ENCODE results near the gene TAB3. TPM values are rescaled to one million over a fixed set of nuclear protein-coding genes. Genes with fewer than 3 reads are reported as not detected.
A peak's percentile ranks its signal among the peaks of the same experiment; 100 is the strongest.

TAB3 gene
- polyA plus RNA-seq, 2 donors, result 10.9 to 13.2 TPM

GRCh38 chrX:30888526-30889146 lies 418 bp downstream of the TAB3 start:
- peak overlapping the region; percentile 65 to 79 for H3K4me3 ChIP-seq (ENCODE audit: low read depth in 1 of 2, low read length in 2 of 2)
- no peaks in the 10 kb centered on the region for H3K9me3 ChIP-seq (ENCODE audit: control insufficient read depth in 2 of 2, insufficient read depth in 1 of 2, low read depth in 1 of 2, low read length in 1 of 2)
- WGBS, 2 donors, result 0 to 20% methylated on average over 43 to 45 of the region's 45 CpGs
- H3K4me1 ChIP-seq (ENCODE audit: control insufficient read depth in 2 of 2, insufficient read depth in 2 of 2, low read length in 1 of 2), result peaks cover 0 to 7% of the 10 kb centered on the region in 2 donors
- no peaks in the 10 kb centered on the region for H3K36me3 ChIP-seq (ENCODE audit: control insufficient read depth in 2 of 2, insufficient read depth in 2 of 2, low read length in 1 of 2)
- no peaks in the 10 kb centered on the region for H3K27me3 ChIP-seq (ENCODE audit: control insufficient read depth in 1 of 2, insufficient read depth in 2 of 2, low read length in 2 of 2)
- peak overlapping the region; percentile 59 to 86 for H3K27ac ChIP-seq (ENCODE audit: low read depth in 2 of 2, low read length in 1 of 2)

DNA sequence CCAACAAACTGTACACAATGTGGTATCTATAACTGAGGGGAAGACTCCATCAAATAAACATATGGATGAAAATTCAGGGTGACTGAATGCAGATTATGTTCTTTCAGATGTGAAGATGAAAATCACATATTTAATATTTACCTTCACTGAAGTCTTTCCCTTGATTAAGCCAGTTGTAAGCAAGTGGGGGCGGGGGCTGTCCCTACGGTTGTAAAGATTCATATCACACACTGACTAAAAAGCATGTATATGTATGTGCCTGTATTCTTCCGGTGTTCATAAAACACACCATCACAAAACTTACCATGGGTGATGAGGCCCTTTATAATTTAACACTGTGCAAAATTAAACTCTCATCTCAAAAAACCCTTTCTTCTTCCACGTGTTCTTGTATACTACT lies 1.3 kb downstream of the TAB3 start:
- Histone ChIP-seq H3K27ac (ENCODE audit: low read depth in 2 of 2, low read length in 1 of 2) (no peak overlapping the region), H3K27me3 (ENCODE audit: control insufficient read depth in 1 of 2, insufficient read depth in 2 of 2, low read length in 2 of 2) (no peaks in the 10 kb centered on the region), H3K4me3 (ENCODE audit: low read depth in 1 of 2, low read length in 2 of 2) (peak overlapping the region in 1 of 2 donors; percentile 65), H3K36me3 (ENCODE audit: control insufficient read depth in 2 of 2, insufficient read depth in 2 of 2, low read length in 1 of 2) (no peaks in the 10 kb centered on the region), H3K4me1 (ENCODE audit: control insufficient read depth in 2 of 2, insufficient read depth in 2 of 2, low read length in 1 of 2) (peaks cover 0 to 4% of the 10 kb centered on the region in 2 donors), H3K9me3 (ENCODE audit: control insufficient read depth in 2 of 2, insufficient read depth in 1 of 2, low read depth in 1 of 2, low read length in 1 of 2) (no peaks in the 10 kb centered on the region)
- 40 to 57% methylated on average over 4 of the region's 4 CpGs for WGBS, 2 donors

DNA sequence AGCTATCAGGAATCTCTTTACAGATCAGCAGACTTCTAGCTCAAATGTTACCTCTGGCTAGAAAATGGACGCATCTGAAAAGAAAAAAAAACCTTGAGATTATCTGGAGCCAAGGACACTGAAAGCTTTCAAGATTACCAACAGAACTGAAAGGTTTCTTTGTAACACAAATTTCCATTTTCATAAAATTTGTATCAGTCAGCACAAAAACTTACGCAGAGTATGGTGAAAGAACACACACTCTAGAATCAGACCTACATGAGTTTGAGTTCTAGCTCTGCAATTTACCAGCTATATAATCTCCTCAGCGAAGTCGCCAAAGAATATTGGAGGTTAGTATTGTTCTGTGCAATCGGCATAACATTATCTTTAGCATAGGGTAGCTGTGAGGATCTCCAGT lies 1.8 kb downstream of the TAB3 start:
- H3K9me3 ChIP-seq (ENCODE audit: control insufficient read depth in 2 of 2, insufficient read depth in 1 of 2, low read depth in 1 of 2, low read length in 1 of 2), result no peaks in the 10 kb centered on the region
- no peaks in the 10 kb centered on the region for H3K27me3 ChIP-seq (ENCODE audit: control insufficient read depth in 1 of 2, insufficient read depth in 2 of 2, low read length in 2 of 2)
- no peaks in the 10 kb centered on the region for H3K36me3 ChIP-seq (ENCODE audit: control insufficient read depth in 2 of 2, insufficient read depth in 2 of 2, low read length in 1 of 2)
- peaks cover 0 to 4% of the 10 kb centered on the region in 2 donors for H3K4me1 ChIP-seq (ENCODE audit: control insufficient read depth in 2 of 2, insufficient read depth in 2 of 2, low read length in 1 of 2)
- H3K27ac ChIP-seq (ENCODE audit: low read depth in 2 of 2, low read length in 1 of 2), result no peak overlapping the region
- 83 to 84% methylated on average over 5 of the region's 5 CpGs for WGBS, 2 donors
- peak overlapping the region in 1 of 2 donors; percentile 65 for H3K4me3 ChIP-seq (ENCODE audit: low read depth in 1 of 2, low read length in 2 of 2)

GRCh38 chrX:30885136-30885535 lies 3.9 kb downstream of the TAB3 start:
- no peaks in the 10 kb centered on the region for H3K27me3 ChIP-seq (ENCODE audit: control insufficient read depth in 1 of 2, insufficient read depth in 2 of 2, low read length in 2 of 2)
- H3K4me1 ChIP-seq (ENCODE audit: control insufficient read depth in 2 of 2, insufficient read depth in 2 of 2, low read length in 1 of 2), result no peaks in the 10 kb centered on the region
- no peaks in the 10 kb centered on the region for H3K36me3 ChIP-seq (ENCODE audit: control insufficient read depth in 2 of 2, insufficient read depth in 2 of 2, low read length in 1 of 2)
- no peak overlapping the region for H3K4me3 ChIP-seq (ENCODE audit: low read depth in 1 of 2, low read length in 2 of 2)
- 64 to 93% methylated on average over 2 of the region's 2 CpGs for WGBS, 2 donors
- H3K27ac ChIP-seq (ENCODE audit: low read depth in 2 of 2, low read length in 1 of 2), result no peak overlapping the region
- no peaks in the 10 kb centered on the region for H3K9me3 ChIP-seq (ENCODE audit: control insufficient read depth in 2 of 2, insufficient read depth in 1 of 2, low read depth in 1 of 2, low read length in 1 of 2)

- Histone ChIP-seq H3K4me1 (ENCODE audit: control insufficient read depth in 2 of 2, insufficient read depth in 2 of 2, low read length in 1 of 2) (no peaks in the 10 kb centered on the region), H3K36me3 (ENCODE audit: control insufficient read depth in 2 of 2, insufficient read depth in 2 of 2, low read length in 1 of 2) (no peaks in the 10 kb centered on the region), H3K27me3 (ENCODE audit: control insufficient read depth in 1 of 2, insufficient read depth in 2 of 2, low read length in 2 of 2) (no peaks in the 10 kb centered on the region), H3K9me3 (ENCODE audit: control insufficient read depth in 2 of 2, insufficient read depth in 1 of 2, low read depth in 1 of 2, low read length in 1 of 2) (no peaks in the 10 kb centered on the region), H3K27ac (ENCODE audit: low read depth in 2 of 2, low read length in 1 of 2) (no peak overlapping the region), H3K4me3 (ENCODE audit: low read depth in 1 of 2, low read length in 2 of 2) (no peak overlapping the region)
- 62 to 68% methylated on average over 2 of the region's 2 CpGs for WGBS, 2 donors
These were observed 5.9 kb downstream of the TAB3 start for GRCh38 chrX:30883138-30883537.

DNA sequence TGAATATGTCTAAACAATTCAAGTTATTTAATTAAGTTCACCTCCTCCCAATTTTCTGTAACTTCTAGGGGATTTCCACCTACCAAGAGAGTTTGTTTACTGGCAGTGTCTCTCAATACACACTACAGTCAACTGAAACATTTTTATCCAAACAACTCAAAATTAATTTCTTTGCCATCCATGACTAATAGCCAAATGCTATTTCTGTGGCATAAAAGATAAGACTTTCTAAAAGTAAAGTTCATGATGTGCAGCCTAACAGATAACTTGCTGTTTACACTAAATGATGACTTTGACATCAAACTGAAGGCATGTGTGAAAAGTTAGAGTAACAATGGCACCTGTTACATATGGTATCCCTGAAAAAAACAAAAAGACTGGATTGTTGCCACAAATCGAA lies 7.3 kb downstream of the TAB3 start:
- Histone ChIP-seq H3K36me3 (ENCODE audit: control insufficient read depth in 2 of 2, insufficient read depth in 2 of 2, low read length in 1 of 2) (no peaks in the 10 kb centered on the region), H3K27me3 (ENCODE audit: control insufficient read depth in 1 of 2, insufficient read depth in 2 of 2, low read length in 2 of 2) (no peaks in the 10 kb centered on the region), H3K9me3 (ENCODE audit: control insufficient read depth in 2 of 2, insufficient read depth in 1 of 2, low read depth in 1 of 2, low read length in 1 of 2) (no peaks in the 10 kb centered on the region), H3K4me1 (ENCODE audit: control insufficient read depth in 2 of 2, insufficient read depth in 2 of 2, low read length in 1 of 2) (no peaks in the 10 kb centered on the region), H3K27ac (ENCODE audit: low read depth in 2 of 2, low read length in 1 of 2) (no peak overlapping the region), H3K4me3 (ENCODE audit: low read depth in 1 of 2, low read length in 2 of 2) (no peak overlapping the region)
- WGBS, 2 donors, result 77 to 86% methylated on average over 1 of the region's 1 CpG

- Histone ChIP-seq H3K27me3 (ENCODE audit: control insufficient read depth in 1 of 2, insufficient read depth in 2 of 2, low read length in 2 of 2) (no peaks in the 10 kb centered on the region), H3K27ac (ENCODE audit: low read depth in 2 of 2, low read length in 1 of 2) (no peak overlapping the region), H3K36me3 (ENCODE audit: control insufficient read depth in 2 of 2, insufficient read depth in 2 of 2, low read length in 1 of 2) (no peaks in the 10 kb centered on the region), H3K4me1 (ENCODE audit: control insufficient read depth in 2 of 2, insufficient read depth in 2 of 2, low read length in 1 of 2) (no peaks in the 10 kb centered on the region), H3K9me3 (ENCODE audit: control insufficient read depth in 2 of 2, insufficient read depth in 1 of 2, low read depth in 1 of 2, low read length in 1 of 2) (no peaks in the 10 kb centered on the region), H3K4me3 (ENCODE audit: low read depth in 1 of 2, low read length in 2 of 2) (no peak overlapping the region)
- 46 to 62% methylated on average over 1 of the region's 1 CpG for WGBS, 2 donors
These were observed 7.7 kb downstream of the TAB3 start for GRCh38 chrX:30881390-30881789.

DNA sequence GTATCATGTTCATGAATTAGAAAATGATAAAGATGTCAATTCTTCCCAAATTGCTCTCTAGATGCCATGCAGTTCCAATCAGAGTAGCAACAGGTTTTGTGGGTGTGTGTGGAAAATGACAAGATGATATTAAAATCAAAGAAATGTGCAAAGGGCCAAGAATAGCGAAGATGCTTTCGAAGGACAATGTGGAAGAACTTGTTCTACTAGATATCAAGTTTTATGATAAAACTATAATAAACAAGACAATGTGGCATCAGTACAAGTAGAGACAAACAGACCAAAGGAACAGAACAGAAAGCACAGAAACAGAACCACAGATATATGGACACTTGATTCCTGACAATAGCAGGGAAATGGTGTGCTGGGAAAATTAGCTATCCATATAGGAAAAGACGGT lies 9.0 kb downstream of the TAB3 start:
- 71 to 78% methylated on average over 3 of the region's 3 CpGs for WGBS, 2 donors

GRCh38 chrX:30876367-30876766 lies 12.7 kb downstream of the TAB3 start:
- Histone ChIP-seq H3K36me3 (ENCODE audit: control insufficient read depth in 2 of 2, insufficient read depth in 2 of 2, low read length in 1 of 2) (no peaks in the 10 kb centered on the region), H3K9me3 (ENCODE audit: control insufficient read depth in 2 of 2, insufficient read depth in 1 of 2, low read depth in 1 of 2, low read length in 1 of 2) (no peaks in the 10 kb centered on the region), H3K27ac (ENCODE audit: low read depth in 2 of 2, low read length in 1 of 2) (no peak overlapping the region), H3K4me3 (ENCODE audit: low read depth in 1 of 2, low read length in 2 of 2) (no peak overlapping the region), H3K4me1 (ENCODE audit: control insufficient read depth in 2 of 2, insufficient read depth in 2 of 2, low read length in 1 of 2) (no peaks in the 10 kb centered on the region), H3K27me3 (ENCODE audit: control insufficient read depth in 1 of 2, insufficient read depth in 2 of 2, low read length in 2 of 2) (no peaks in the 10 kb centered on the region)
- 77 to 82% methylated on average over 6 of the region's 6 CpGs for WGBS, 2 donors

More for the DNA sequence above, 9.0 kb downstream of the TAB3 start:
- no peak overlapping the region for H3K4me3 ChIP-seq (ENCODE audit: low read depth in 1 of 2, low read length in 2 of 2)
- no peaks in the 10 kb centered on the region for H3K4me1 ChIP-seq (ENCODE audit: control insufficient read depth in 2 of 2, insufficient read depth in 2 of 2, low read length in 1 of 2)
- H3K9me3 ChIP-seq (ENCODE audit: control insufficient read depth in 2 of 2, insufficient read depth in 1 of 2, low read depth in 1 of 2, low read length in 1 of 2), result no peaks in the 10 kb centered on the region
- H3K27me3 ChIP-seq (ENCODE audit: control insufficient read depth in 1 of 2, insufficient read depth in 2 of 2, low read length in 2 of 2), result no peaks in the 10 kb centered on the region
- no peaks in the 10 kb centered on the region for H3K36me3 ChIP-seq (ENCODE audit: control insufficient read depth in 2 of 2, insufficient read depth in 2 of 2, low read length in 1 of 2)
- no peak overlapping the region for H3K27ac ChIP-seq (ENCODE audit: low read depth in 2 of 2, low read length in 1 of 2)

DNA sequence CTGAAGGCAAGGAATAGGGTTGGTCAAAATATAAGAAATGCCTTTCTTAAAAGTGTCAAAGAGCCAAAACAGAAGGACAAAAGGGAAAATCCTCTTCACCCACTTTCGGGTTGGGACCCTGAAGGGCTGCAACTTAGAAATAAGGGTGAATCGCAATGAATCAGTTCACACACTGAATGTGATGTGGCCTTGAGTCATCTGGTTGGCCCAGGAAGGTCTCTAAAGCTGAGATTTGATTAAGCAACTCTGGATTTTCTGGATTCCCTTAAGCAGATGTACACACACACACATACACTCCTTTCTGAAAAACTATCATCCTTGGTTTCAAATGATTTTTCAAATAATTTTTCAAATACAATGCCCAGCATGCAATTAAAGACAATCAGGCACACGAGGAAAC lies 13.1 kb downstream of the TAB3 start:
- WGBS, 2 donors, result 56 to 64% methylated on average over 3 of the region's 3 CpGs
- no peaks in the 10 kb centered on the region for H3K9me3 ChIP-seq (ENCODE audit: control insufficient read depth in 2 of 2, insufficient read depth in 1 of 2, low read depth in 1 of 2, low read length in 1 of 2)
- H3K27me3 ChIP-seq (ENCODE audit: control insufficient read depth in 1 of 2, insufficient read depth in 2 of 2, low read length in 2 of 2), result no peaks in the 10 kb centered on the region
- H3K27ac ChIP-seq (ENCODE audit: low read depth in 2 of 2, low read length in 1 of 2), result no peak overlapping the region
- H3K4me1 ChIP-seq (ENCODE audit: control insufficient read depth in 2 of 2, insufficient read depth in 2 of 2, low read length in 1 of 2), result no peaks in the 10 kb centered on the region
- no peak overlapping the region for H3K4me3 ChIP-seq (ENCODE audit: low read depth in 1 of 2, low read length in 2 of 2)
- H3K36me3 ChIP-seq (ENCODE audit: control insufficient read depth in 2 of 2, insufficient read depth in 2 of 2, low read length in 1 of 2), result no peaks in the 10 kb centered on the region
